ENCODE measurements around the gene SCAF4. TPM values are rescaled to one million over a fixed set of nuclear protein-coding genes. Genes with fewer than 3 reads are reported as not detected.
A peak's percentile ranks its signal among the peaks of the same experiment; 100 is the strongest.

Gene SCAF4
- total and polyA plus RNA-seq, 10 donors = 10.1 to 48.4 (median 34.1) TPM

DNA sequence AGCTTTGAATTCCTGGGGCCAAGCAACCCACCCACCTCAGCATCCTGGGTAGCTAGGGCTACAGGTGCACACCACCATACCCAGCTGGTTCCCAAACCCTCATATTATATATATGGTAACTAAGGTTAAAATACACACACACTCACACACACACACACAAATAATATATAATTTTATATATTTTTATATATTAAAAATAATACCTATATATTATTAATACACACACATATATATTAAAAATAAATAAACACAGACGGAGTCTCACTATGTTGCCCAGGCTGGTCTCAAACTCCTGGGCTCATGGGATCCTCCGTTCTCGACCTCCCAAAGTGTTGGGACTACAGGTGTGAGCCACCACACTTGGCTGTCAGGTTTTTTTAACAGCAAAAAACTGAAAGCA is 31.9 kb downstream of the SCAF4 start:
- no peak for DNase-seq
- Histone ChIP-seq H3K4me3 (no peak overlapping the region), H3K4me1 (no peaks in the 10 kb centered on the region), H3K36me3 (peaks cover 2 to 95% (median 49%) of the 10 kb centered on the region in 6 donors), H3K27ac (no peak overlapping the region), H3K27me3 (replicated peaks in 1 of 7) (no peaks in the 10 kb centered on the region), H3K9me3 (no peaks in the 10 kb centered on the region)
- intact Hi-C loops (cut with DNase I; ENCODE audit: low total_unique reads) = no loop called here
- TF ChIP-seq, protein P1, sequence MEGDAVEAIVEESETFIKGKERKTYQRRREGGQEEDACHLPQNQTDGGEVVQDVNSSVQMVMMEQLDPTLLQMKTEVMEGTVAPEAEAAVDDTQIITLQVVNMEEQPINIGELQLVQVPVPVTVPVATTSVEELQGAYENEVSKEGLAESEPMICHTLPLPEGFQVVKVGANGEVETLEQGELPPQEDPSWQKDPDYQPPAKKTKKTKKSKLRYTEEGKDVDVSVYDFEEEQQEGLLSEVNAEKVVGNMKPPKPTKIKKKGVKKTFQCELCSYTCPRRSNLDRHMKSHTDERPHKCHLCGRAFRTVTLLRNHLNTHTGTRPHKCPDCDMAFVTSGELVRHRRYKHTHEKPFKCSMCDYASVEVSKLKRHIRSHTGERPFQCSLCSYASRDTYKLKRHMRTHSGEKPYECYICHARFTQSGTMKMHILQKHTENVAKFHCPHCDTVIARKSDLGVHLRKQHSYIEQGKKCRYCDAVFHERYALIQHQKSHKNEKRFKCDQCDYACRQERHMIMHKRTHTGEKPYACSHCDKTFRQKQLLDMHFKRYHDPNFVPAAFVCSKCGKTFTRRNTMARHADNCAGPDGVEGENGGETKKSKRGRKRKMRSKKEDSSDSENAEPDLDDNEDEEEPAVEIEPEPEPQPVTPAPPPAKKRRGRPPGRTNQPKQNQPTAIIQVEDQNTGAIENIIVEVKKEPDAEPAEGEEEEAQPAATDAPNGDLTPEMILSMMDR (IDR thresholded peaks at IDR 0.05 in 8 of 11, conservative IDR thresholded peaks at IDR 0.05 in 3 of 11) = no peak
- TF ChIP-seq POLR2A (IDR thresholded peaks at IDR 0.05) = no peak
- TF ChIP-seq POLR2AphosphoS5 (IDR thresholded peaks at IDR 0.05) = no peak
- WGBS, 5 donors = 94 to 100% (median 98%) methylated on average over 3 of the region's 3 CpGs

DNA sequence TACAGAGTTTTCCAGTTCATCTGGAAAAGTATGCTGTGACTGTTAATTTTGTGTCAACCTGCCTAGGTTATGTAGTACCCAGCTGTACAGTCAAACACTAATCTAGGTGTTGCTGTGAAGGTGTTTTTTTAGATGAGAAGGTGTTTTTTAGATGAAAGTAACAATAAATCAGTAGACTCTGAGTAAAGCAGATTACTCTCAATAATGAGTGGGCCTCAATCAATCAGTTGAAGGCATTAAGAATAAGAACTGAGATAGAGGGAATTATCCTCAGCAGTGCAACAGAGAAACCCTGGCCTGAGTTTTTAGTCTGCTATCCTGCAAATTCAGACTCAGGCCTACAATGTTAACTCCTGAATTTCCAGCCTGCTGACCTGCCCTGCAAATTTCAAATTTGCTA is 33.5 kb downstream of the SCAF4 start:
- TF ChIP-seq, protein P1 (IDR thresholded peaks at IDR 0.05 in 8 of 11, conservative IDR thresholded peaks at IDR 0.05 in 3 of 11) = no peak
- TF ChIP-seq POLR2AphosphoS5 (IDR thresholded peaks at IDR 0.05) (no peak), POLR2A (IDR thresholded peaks at IDR 0.05) (no peak)
- Histone ChIP-seq H3K4me1 (no peaks in the 10 kb centered on the region), H3K27me3 (replicated peaks in 1 of 7) (no peaks in the 10 kb centered on the region), H3K9me3 (no peaks in the 10 kb centered on the region), H3K36me3 (peaks cover 2 to 100% (median 63%) of the 10 kb centered on the region in 6 donors), H3K27ac (no peak overlapping the region), H3K4me3 (no peak overlapping the region)
- intact Hi-C loops (cut with DNase I; ENCODE audit: low total_unique reads) = no loop called here
- no peak for DNase-seq

DNA sequence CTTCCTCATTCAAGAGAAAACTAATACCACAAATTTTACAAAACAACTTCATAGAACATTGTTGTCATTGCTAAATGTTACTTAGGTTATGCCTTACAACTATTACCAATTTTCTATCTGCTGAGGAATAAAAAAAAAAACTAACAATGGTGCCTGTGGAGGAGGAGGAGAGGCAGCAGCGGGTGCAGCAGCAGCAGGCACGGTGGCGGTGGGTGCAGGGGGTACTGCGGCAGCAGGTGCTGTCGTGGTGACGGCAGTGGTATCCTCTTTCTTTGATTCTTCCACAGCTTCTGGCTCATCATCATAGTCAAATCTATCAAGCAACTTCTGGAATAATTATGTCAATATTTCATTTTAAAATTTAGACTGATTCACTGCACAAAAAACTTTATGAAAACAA is 35.5 kb downstream of the SCAF4 start:
- TF ChIP-seq POLR2AphosphoS5 (IDR thresholded peaks at IDR 0.05) (peak in 2 of 3 donors; percentile 16 to 53), POLR2A (IDR thresholded peaks at IDR 0.05) (no peak)
- 91 to 96% (median 94%) methylated on average over 6 of the region's 6 CpGs for WGBS, 5 donors
- Histone ChIP-seq H3K36me3 (peaks cover 1 to 100% (median 74%) of the 10 kb centered on the region in 6 donors), H3K27me3 (replicated peaks in 1 of 7) (no peaks in the 10 kb centered on the region), H3K4me1 (no peaks in the 10 kb centered on the region), H3K9me3 (no peaks in the 10 kb centered on the region), H3K4me3 (no peak overlapping the region), H3K27ac (no peak overlapping the region)
- intact Hi-C loops (cut with DNase I; ENCODE audit: low total_unique reads) = no loop called here
- DNase-seq = no peak

DNA sequence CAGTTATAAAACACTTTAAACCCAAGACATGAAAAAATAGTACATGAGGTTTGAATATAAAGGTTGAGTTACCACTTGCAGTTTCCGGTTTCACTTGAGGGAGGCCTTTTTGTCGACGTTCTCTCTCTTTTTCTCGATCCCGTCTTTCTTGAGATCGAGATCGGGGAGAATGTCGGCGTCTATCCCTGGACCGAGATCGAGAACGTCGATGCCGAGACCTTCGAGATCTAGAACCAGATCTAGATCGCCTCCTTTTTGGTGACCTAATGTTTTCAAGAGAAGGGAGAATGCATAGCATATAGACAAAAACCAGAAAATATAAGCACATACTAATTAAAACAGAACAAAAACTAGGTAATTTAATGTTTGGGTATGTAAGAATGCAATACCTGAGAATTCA is 38.7 kb downstream of the SCAF4 start:
- intact Hi-C loops (cut with DNase I; ENCODE audit: low total_unique reads) = no loop called here
- Histone ChIP-seq H3K27me3 (replicated peaks in 1 of 7) (no peaks in the 10 kb centered on the region), H3K4me1 (no peaks in the 10 kb centered on the region), H3K4me3 (no peak overlapping the region), H3K9me3 (no peaks in the 10 kb centered on the region), H3K27ac (no peak overlapping the region), H3K36me3 (peaks cover 0 to 100% (median 86%) of the 10 kb centered on the region in 6 donors)
- WGBS, 5 donors = 95 to 99% (median 97%) methylated on average over 16 of the region's 16 CpGs
- no peak for DNase-seq
- no peak for TF ChIP-seq POLR2AphosphoS5 (IDR thresholded peaks at IDR 0.05)

DNA sequence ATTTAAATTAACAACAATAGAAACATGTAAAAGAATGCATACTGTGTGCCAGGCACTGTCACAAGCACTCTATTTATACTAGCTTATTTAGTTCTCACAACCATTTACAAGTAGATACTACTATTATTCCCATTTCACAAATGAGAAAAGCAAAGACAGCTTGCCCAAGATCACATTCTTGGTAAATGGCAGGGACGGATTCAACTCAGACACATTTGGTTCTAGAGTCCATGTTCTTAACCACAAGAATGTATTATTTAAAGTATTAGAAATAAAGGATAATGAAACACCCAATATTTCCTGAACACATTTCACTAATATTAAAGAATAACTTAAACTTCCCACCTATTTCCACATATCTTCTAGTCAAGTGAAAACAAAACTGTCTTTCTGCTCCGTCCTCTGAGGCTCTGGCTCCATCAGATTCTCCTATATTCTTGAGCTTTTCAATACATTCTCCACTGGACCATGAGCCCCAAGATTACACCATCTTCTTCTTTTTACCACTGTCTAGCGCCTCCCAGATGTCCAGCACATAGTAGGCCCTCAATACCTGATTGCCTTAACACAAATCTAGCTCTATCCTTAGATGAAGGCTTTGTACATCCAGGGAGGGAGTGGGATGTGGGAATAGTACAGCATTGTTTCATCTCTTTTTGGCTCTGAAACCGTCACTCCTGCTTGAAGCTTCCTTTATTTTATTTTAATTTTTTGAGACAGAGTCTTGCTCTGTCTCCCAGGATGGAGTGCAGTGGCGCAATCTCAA is 43.1 kb downstream of the SCAF4 start:
- no peaks in the 10 kb centered on the region for H3K4me1 ChIP-seq
- H3K36me3 ChIP-seq = peaks cover 0 to 100% (median 98%) of the 10 kb centered on the region in 6 donors
- no peaks in the 10 kb centered on the region for H3K9me3 ChIP-seq
- WGBS, 5 donors = 91 to 95% (median 93%) methylated on average over 5 of the region's 5 CpGs
- no peak overlapping the region for H3K4me3 ChIP-seq
- H3K27ac ChIP-seq = no peak overlapping the region
- no peaks in the 10 kb centered on the region for H3K27me3 ChIP-seq (replicated peaks in 1 of 7)
- no peak for DNase-seq
- no peak for TF ChIP-seq POLR2AphosphoS5 (IDR thresholded peaks at IDR 0.05)
- TF ChIP-seq POLR2A (IDR thresholded peaks at IDR 0.05) = no peak
- TF ChIP-seq, protein P1 (IDR thresholded peaks at IDR 0.05 in 8 of 11, conservative IDR thresholded peaks at IDR 0.05 in 3 of 11) = no peak
- intact Hi-C loops (cut with DNase I; ENCODE audit: low total_unique reads) = no loop called here
